GM18858 (cell line): ENCODE measurements around the gene RRP9.
"Not testable (repeated sequence)": the region's sequence is repeated elsewhere in the genome, so short reads cannot be mapped to it uniquely, and the experiment has no call there.

Experiments
- ATAC-seq: cut with Tn5 transposase; IDR thresholded peaks from one replicate; pipeline ENCODE4 v1.9.1; 2021; ENCODE audit not compliant: unreplicated experiment

Gene RRP9

GRCh38 chr3:51941798-51942602, at the start of gene RRP9, which contains the start of gene PARP3:
Gene RRP9 (minus strand): TSS chr3:51941904. CDS start chr3:51941867, 37 bp downstream.
Gene PARP3 (plus strand): TSS chr3:51942363. CDS start chr3:51943356, 993 bp downstream.
- ATAC-seq: peak; percentile 89

- not testable (repeated sequence) for ATAC-seq
Observed at GRCh38 chr3:51990501-51990971, 48.8 kb upstream of the RRP9 start.

- no peak for ATAC-seq
Observed at GRCh38 chr3:51988286-51989146, 46.8 kb upstream of the RRP9 start.

DNA sequence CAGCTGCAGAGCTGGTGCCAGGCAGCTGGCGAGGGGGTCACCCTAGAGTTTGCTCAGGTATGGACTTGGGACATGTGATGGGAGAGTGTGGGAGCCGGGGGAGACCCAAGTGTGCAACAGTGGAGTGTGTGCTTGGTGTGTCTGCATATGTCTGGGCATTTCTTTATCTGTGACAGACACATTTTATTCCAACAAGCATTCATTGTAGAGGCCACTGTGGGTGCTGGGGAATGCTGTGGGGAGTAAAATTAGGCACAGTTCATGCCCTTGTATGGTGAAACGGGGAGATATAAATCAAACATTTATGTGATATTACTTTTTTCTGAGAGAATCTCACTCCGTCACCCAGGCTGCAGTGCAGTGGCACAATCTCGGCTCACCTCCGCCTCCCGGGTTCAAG, 45.9 kb upstream of the RRP9 start:
- no peak for ATAC-seq

- ATAC-seq: no peak
Observed at GRCh38 chr3:51986010-51986947, 44.6 kb upstream of the RRP9 start.

DNA sequence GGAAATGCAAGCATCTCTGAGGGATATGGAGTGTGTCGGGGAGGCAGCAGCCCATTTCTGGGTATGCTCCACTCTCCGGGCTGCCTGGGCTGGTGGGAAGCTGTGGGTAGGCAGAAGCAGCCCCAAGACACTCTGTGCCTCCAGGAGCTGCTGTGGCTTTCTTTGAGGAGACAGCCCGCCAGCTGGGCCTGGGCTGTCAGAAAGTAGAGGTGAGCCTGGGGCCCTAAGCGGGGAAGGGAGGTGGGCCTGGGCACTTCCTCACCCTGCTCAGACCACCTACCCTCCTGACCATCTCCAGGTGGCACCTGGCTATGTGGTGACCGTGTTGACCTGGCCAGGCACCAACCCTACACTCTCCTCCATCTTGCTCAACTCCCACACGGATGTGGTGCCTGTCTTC, 43.4 kb upstream of the RRP9 start:
- no peak for ATAC-seq

DNA sequence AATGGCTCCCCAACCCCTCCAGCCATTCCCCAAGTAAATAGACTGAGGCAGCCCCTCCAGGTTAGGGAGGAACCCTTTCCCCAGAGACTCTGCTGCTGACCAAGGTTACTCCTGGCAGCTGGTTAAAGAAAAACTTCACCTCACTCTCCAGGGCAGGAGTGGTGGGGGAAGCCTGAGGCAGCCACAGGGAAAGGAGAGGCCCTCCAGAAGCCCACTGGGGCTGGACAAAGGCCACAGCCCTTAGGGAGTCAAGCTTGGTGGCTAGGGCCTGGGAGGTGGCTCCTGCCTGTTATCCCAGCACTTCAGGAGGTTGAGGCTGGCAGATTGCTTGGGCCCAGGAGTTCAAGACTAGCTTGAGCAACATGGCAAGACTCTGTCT, 42.6 kb upstream of the RRP9 start:
- no peak for ATAC-seq

DNA sequence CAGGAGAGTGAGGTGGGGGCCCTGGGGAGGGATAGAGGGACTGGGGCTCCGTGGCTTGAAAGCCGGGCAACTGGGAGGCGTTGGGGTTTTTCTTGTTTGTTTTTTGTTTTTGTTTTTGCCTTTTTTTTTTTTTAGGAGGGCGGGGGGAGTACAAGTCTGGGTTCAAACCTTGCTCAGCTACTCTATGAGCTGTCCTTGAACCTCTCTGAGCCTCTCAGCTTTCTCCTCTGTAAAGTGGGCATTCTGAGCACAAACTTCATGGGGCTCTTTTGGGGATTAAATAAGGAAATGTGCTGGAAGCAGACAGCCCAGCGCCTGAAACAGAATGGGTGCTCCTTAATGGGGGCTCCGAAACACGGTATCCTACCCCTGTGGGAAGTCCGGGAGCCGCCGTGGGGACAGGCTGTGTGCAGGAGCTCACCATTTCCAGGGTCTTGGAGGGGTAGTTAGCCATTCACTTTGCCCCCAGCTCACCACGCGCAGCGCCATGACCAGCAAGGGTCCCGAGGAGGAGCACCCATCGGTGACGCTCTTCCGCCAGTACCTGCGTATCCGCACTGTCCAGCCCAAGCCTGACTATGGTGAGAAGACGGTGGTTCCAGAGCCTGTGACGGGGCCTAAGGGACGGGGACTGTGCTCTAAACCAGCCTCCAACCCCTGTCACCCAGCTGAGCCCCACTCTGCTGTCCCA, 42.0 kb upstream of the RRP9 start:
- ATAC-seq: no peak

DNA sequence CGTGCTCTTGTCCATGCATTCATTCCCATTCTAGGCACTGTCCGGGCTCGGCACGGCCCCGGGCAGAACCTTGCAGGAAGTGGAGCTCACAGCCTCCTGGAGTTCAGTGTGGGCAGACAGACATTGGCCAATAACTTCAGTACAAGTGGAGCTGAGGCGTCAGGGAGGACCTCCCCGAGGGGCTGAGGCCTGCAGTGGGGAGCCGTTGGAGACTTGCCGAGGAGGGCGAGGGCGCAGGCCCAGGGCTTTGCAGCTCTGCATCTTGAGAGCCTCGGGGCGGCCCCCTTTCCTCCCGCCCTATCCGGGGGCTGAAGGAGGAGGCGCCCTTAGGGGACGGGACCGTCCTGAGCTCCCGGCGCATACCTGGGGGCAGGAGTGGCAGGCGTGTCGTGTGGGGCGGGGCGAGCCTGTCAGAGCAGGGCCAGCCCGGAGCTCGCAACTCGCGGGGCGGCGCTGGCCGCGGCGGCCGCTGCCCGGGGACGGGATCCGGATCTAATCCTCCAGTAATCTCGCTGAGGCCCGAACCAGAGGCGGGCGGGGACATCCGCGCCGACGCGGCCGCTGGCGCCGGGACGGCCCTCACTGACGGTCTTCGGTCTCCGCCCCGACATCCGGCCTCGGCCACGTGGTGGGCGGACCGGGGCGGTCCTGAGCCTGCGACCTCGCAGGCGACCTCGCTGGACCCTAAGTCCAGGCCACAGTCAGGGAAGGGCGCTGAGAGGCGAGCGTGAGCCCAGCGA, 41.3 kb upstream of the RRP9 start, which contains the start of gene ACY1:
ACY1 (plus strand) TSS at position 698 of the 740 bp plus-strand sequence. CDS start 530 bp downstream, outside the sequence.
- ATAC-seq: peak; percentile 57

- ATAC-seq: peak; percentile 31
Observed at GRCh38 chr3:51982352-51982837, 40.7 kb upstream of the RRP9 start.

GRCh38 chr3:51980253-51980652, 38.5 kb upstream of the RRP9 start:
- no peak for ATAC-seq

GRCh38 chr3:51978143-51978502, 36.4 kb upstream of the RRP9 start:
- no peak for ATAC-seq

GRCh38 chr3:51977446-51978142, 35.9 kb upstream of the RRP9 start:
- ATAC-seq: no peak

GRCh38 chr3:51975852-51976549, 34.3 kb upstream of the RRP9 start:
- no peak for ATAC-seq

- peak; percentile 39 for ATAC-seq
Observed at GRCh38 chr3:51974963-51975851, 33.5 kb upstream of the RRP9 start, which contains the start of gene ABHD14A. Gene ABHD14A (plus strand): TSS chr3:51975064. CDS start chr3:51975136, 72 bp downstream.

DNA sequence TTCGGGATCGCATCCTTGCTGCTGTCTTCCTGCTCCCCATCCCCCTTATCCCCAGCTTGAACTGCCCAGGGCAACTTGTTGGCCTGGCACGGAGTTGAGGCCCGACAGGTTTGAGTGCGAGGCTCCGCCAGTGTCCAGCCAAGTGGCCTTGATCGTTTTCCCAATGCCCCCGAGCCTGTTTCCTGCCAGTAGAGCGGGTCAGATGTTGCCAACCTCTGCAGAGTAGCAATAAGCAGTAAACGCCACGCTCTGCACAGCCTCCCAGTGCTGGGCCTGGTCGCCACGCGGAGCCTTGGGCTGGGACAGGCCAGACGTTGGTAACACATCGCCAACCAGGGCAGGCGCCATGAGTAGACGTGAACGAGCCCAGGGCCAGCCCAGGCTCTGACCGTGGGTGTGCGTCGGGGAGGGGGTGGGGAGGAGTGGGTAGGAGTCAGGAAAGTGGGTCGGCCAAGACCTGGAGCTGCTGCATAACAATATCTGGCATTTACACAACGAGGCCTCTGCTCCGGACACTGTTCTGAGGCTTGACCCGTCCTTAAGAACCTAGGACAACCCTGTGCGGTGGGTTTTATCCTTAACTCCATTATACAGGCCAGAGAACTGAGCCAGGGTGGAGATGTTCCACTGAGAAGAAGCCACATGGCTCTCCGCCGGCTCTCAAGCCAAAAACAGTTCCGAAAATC, 32.7 kb upstream of the RRP9 start:
- ATAC-seq: no peak
